Adipocyte (in vitro differentiated cells): ENCODE data around the gene OR5A2.
A peak's percentile ranks its signal among the peaks of the same experiment; 100 is the strongest.
"Not testable (repeated sequence)": the region's sequence is repeated elsewhere in the genome, so short reads cannot be mapped to it uniquely, and the experiment has no call there.

Experiments used
- DNase-seq: peaks from one replicate; pipeline ENCODE4 v3.0.0-alpha.2; 2015; ENCODE audit warnings: low read depth
- H3K27me3 ChIP-seq: replicated peaks from 2 replicates; pipeline ENCODE4 v1.7.0; 2013; ENCODE audit warnings: mild to moderate bottlenecking, low read length, moderate library complexity; ENCODE audit not compliant: control insufficient read depth, insufficient read depth
- H3K36me3 ChIP-seq: 2 replicates; pipeline ENCODE4 v1.7.0; 2013; ENCODE audit warnings: low read length, mild to moderate bottlenecking, moderate library complexity; ENCODE audit not compliant: control insufficient read depth, insufficient read depth, severe bottlenecking
- H3K4me1 ChIP-seq: 2 replicates; pipeline ENCODE4 v1.7.0; 2013; ENCODE audit warnings: mild to moderate bottlenecking, low read length, moderate library complexity; ENCODE audit not compliant: control insufficient read depth, insufficient read depth
- H3K4me3 ChIP-seq: 2 replicates; pipeline ENCODE4 v1.7.0; 2013; ENCODE audit warnings: mild to moderate bottlenecking, low read length, moderate library complexity
- H3K9ac ChIP-seq: 2 replicates; pipeline ENCODE4 v1.7.0; 2013; ENCODE audit warnings: mild to moderate bottlenecking, low read length, moderate library complexity
- H3K9me3 ChIP-seq: 2 replicates; pipeline ENCODE4 v1.7.0; 2013; ENCODE audit warnings: mild to moderate bottlenecking, low read length, moderate library complexity; ENCODE audit not compliant: control insufficient read depth

OR5A2 gene, protein sequence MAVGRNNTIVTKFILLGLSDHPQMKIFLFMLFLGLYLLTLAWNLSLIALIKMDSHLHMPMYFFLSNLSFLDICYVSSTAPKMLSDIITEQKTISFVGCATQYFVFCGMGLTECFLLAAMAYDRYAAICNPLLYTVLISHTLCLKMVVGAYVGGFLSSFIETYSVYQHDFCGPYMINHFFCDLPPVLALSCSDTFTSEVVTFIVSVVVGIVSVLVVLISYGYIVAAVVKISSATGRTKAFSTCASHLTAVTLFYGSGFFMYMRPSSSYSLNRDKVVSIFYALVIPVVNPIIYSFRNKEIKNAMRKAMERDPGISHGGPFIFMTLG

GRCh38 chr11:59426361-59427067 lies at the start of gene OR5A2:
OR5A2 (minus strand) TSS chr11:59426413; CDS start chr11:59422953, 3,460 bp downstream.
- H3K27me3 ChIP-seq: peaks cover 12% of the 10 kb centered on the region
- no peak for DNase-seq
- H3K4me1 ChIP-seq: no peaks in the 10 kb centered on the region
- H3K36me3 ChIP-seq: no peaks in the 10 kb centered on the region
- no peaks in the 10 kb centered on the region for H3K9me3 ChIP-seq
- H3K9ac ChIP-seq: no peak within 1 kb of the TSS
- no peak within 1 kb of the TSS for H3K4me3 ChIP-seq

DNA sequence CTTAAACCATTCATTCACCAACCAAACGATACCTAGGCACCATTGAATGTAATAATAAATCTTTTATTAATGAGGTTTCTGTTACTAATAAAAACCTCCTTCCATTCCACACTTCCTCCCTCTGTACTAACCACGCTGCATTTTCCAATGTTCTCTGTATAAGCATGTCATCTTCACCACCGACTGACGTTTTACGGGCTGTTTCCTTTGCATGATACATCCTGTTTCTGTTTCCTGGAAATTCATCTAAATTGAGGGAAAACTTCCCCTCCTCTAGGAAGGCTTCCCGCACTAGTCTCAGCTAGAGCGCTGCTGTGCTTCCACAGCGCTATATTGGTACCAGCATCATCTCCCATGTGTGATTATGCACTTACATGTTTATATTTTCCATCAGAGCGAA lies 49.0 kb upstream of the OR5A2 start:
- Histone ChIP-seq H3K4me1 (peaks cover 7% of the 10 kb centered on the region), H3K4me3 (no peak overlapping the region), H3K9ac (no peak overlapping the region), H3K36me3 (no peaks in the 10 kb centered on the region), H3K27me3 (peaks cover 7% of the 10 kb centered on the region), H3K9me3 (no peaks in the 10 kb centered on the region)
- DNase-seq: no peak

DNA sequence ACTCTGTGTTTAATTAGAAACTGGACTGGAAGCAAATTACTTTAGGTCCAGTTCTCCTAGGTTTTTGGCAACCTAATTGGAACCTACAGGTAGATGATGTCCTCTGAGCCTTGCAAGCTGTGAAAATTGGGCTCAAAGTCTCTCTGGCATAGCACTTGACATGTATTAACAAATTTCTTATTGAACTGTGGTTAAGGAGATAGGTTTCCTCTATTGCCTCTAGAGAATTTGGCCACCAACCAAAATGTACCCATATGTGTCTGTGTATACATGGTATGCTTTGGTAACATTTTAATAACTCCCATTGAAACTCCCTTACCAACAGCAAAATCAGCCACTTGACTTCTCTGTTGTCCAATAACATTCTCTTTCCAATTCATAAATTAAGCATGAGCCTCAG lies 46.8 kb upstream of the OR5A2 start, which contains the start of gene OR4D10:
Gene OR4D10, plus strand, starts transcription at position 301 of the 400 bp plus-strand sequence. CDS start 4,115 bp downstream, outside the sequence.
- Histone ChIP-seq H3K9me3 (no peaks in the 10 kb centered on the region), H3K4me3 (no peak within 1 kb of the TSS), H3K36me3 (no peaks in the 10 kb centered on the region), H3K27me3 (peaks cover 7% of the 10 kb centered on the region), H3K4me1 (no peaks in the 10 kb centered on the region), H3K9ac (no peak within 1 kb of the TSS)
- no peak for DNase-seq

GRCh38 chr11:59463190-59463641 lies 37.0 kb upstream of the OR5A2 start:
- DNase-seq: peak; percentile 7

DNA sequence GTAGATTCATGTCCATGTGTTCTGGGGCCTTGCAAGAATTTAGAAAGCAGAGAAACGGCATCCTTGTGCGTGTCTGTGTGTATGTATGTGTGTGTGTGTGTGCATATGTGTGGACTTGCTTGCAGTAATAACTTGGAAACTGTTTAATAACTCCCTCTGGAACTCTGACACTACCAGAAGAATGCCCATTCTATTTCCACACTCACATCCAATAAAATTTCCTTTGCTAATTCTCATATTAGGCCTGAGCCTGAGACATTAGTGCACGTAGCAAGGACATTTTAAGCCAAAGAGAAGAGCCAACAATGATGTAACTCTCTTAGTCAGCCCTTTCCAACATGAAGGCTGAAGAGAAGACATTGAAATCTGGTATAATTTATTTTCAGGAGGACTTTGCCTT lies 33.7 kb upstream of the OR5A2 start:
- H3K27me3 ChIP-seq: no peaks in the 10 kb centered on the region
- H3K4me3 ChIP-seq: no peak overlapping the region
- no peaks in the 10 kb centered on the region for H3K36me3 ChIP-seq
- no peaks in the 10 kb centered on the region for H3K9me3 ChIP-seq
- no peak for DNase-seq
- H3K9ac ChIP-seq: no peak overlapping the region
- peaks cover 7% of the 10 kb centered on the region for H3K4me1 ChIP-seq

More at GRCh38 chr11:59463190-59463641, 37.0 kb upstream of the OR5A2 start:
- Histone ChIP-seq H3K9ac (no peak overlapping the region), H3K4me1 (peaks cover 7% of the 10 kb centered on the region), H3K4me3 (no peak overlapping the region), H3K9me3 (no peaks in the 10 kb centered on the region), H3K36me3 (no peaks in the 10 kb centered on the region), H3K27me3 (no peaks in the 10 kb centered on the region)

GRCh38 chr11:59456661-59457060 lies 30.4 kb upstream of the OR5A2 start, which contains the start of gene OR4D6:
OR4D6 (plus strand) TSS chr11:59456961; CDS start chr11:59456961, 0 bp downstream.
- Histone ChIP-seq H3K27me3 (no peaks in the 10 kb centered on the region), H3K9me3 (no peaks in the 10 kb centered on the region), H3K9ac (no peak within 1 kb of the TSS), H3K4me3 (no peak within 1 kb of the TSS), H3K4me1 (no peaks in the 10 kb centered on the region), H3K36me3 (no peaks in the 10 kb centered on the region)
- DNase-seq: no peak

- Histone ChIP-seq H3K4me1 (no peaks in the 10 kb centered on the region), H3K27me3 (no peaks in the 10 kb centered on the region), H3K36me3 (no peaks in the 10 kb centered on the region), H3K9me3 (peaks cover 5% of the 10 kb centered on the region), H3K4me3 (no peak overlapping the region), H3K9ac (no peak overlapping the region)
- DNase-seq: no peak
These were observed 22.3 kb upstream of the OR5A2 start for GRCh38 chr11:59448484-59448883.

DNA sequence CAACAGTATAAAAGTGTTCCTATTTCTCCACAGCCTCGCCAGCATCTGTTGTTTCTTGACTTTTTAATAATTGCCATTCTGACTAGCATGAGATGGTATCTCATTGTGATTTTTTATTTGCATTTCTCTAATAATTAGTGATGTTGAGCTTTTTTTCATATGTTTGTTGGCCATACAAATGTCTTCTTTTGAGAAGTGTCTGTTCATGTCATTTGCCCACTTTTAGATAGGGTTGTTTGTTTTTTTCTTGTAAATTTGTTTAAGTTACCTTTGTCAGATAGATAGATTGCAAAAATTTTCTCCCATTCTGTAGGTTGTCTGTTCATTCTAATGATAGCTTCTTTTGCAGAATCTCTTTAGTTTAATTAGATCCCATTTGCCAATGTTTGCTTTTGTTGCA lies 19.4 kb upstream of the OR5A2 start:
- H3K4me1 ChIP-seq, H3K27me3 ChIP-seq, H3K9ac ChIP-seq, H3K4me3 ChIP-seq, DNase-seq, H3K9me3 ChIP-seq, H3K36me3 ChIP-seq: not testable (repeated sequence)

DNA sequence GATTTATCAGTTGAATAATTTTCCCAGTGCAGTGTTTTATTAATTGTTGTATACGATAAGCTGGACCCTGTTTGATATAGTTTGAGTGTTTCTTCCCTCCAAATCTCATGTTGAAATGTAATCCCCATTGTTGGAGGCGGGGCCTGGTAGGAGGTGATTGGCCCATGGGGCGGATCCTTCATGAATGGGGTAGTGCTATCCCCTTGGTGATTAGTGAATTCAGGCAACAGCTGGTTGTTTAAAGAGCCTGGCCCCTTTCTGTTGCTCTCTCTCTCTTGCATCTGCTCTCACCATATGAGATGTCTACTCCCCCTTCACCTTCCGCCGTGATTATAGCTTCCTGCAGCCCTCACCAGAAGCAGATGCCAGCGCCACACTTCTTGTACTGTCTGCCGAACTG lies 11.6 kb upstream of the OR5A2 start:
- Histone ChIP-seq H3K4me1 (no peaks in the 10 kb centered on the region), H3K9ac (no peak overlapping the region), H3K4me3 (no peak overlapping the region), H3K27me3 (no peaks in the 10 kb centered on the region), H3K36me3 (no peaks in the 10 kb centered on the region), H3K9me3 (no peaks in the 10 kb centered on the region)
- DNase-seq: no peak

DNA sequence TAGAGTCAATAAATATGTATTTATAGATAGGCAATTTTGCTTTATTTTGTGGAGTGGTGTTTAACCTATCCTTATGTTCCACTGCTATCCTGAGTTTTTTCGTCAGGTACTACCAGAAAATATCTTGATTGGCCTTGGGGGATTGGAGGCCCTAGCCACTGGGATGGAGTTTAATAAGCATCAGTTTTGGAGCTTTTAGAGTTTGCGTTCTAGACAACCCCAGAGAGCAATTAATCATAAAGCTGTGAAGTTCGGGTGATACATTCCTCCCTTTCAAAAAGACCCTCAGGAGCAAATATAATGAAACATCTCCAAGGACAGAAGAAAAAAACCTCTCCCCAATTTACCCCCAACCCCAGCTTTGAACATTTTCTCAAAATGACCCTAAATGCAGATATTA lies 10.0 kb upstream of the OR5A2 start, which contains the start of gene OR5A1:
Gene OR5A1, plus strand, starts transcription at position 301 of the 400 bp plus-strand sequence. CDS start 6,700 bp downstream, outside the sequence.
- Histone ChIP-seq H3K36me3 (no peaks in the 10 kb centered on the region), H3K4me1 (no peaks in the 10 kb centered on the region), H3K9ac (no peak within 1 kb of the TSS), H3K9me3 (no peaks in the 10 kb centered on the region), H3K27me3 (no peaks in the 10 kb centered on the region), H3K4me3 (no peak within 1 kb of the TSS)
- DNase-seq: no peak

DNA sequence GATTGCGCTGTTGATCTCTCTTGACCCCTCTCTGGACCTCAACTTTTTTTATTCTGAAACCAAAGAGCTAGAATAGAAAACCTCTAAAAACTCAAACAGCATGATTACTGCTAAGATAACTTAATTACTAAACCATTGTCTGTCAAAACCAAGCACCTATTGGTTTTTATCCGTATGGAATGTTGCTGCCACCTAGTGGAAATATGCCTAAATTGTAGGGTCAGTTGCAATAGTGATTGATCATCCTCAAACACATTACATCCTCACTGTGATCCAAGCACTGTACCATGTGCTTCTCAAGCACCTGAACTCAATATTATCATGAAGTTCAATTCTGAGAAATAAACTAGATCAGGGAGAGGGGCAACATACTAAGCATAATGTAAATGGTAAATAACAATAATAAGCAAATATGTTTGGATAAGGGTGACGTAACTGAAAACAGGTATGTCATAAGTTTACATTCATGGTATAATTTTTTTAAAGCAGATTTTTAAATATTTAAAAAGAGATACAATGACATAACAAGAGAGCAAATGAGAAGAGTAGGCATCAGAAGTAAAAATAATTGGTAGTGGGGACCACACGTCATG lies 3.8 kb upstream of the OR5A2 start:
- no peak overlapping the region for H3K9ac ChIP-seq
- H3K4me3 ChIP-seq: no peak overlapping the region
- no peaks in the 10 kb centered on the region for H3K4me1 ChIP-seq
- DNase-seq: peak; percentile 64
- H3K9me3 ChIP-seq: no peaks in the 10 kb centered on the region
- no peaks in the 10 kb centered on the region for H3K36me3 ChIP-seq
- peaks cover 6% of the 10 kb centered on the region for H3K27me3 ChIP-seq
